ENCODE measurements around the gene RLF. TPM values are rescaled to one million over a fixed set of nuclear protein-coding genes. Genes with fewer than 3 reads are reported as not detected.

RLF gene
- total and polyA plus RNA-seq, 4 donors = 1.7 to 13.4 (median 6.3) TPM

GRCh38 chr1:40141878-40142535 is 19.2 kb upstream of the RLF start:
- Histone ChIP-seq H3K4me1 (ENCODE audit: control insufficient read depth in 4 of 4, insufficient read depth in 4 of 4, low read length in 3 of 4) (peaks cover 0 to 3% (median 0%) of the 10 kb centered on the region in 4 donors), H3K27ac (ENCODE audit: low read depth in 1 of 2, low read length in 2 of 2) (no peak overlapping the region), H3K36me3 (ENCODE audit: control insufficient read depth in 4 of 4, insufficient read depth in 3 of 4, low read depth in 1 of 4, low read length in 3 of 4) (no peaks in the 10 kb centered on the region), H3K27me3 (ENCODE audit: control insufficient read depth in 4 of 4, insufficient read depth in 4 of 4, low read length in 3 of 4) (peaks cover 0 to 4% (median 0%) of the 10 kb centered on the region in 4 donors), H3K9me3 (ENCODE audit: control insufficient read depth in 4 of 4, low read length in 3 of 4) (no peaks in the 10 kb centered on the region), H3K4me3 (ENCODE audit: low read depth in 1 of 3, low read length in 3 of 3) (no peak overlapping the region), H3K9ac (ENCODE audit: low read depth in 1 of 2, low read length in 2 of 2) (no peak overlapping the region)
- no peak for DNase-seq (ENCODE audit: low spot score)
- TF ChIP-seq HNF4A (conservative IDR thresholded peaks at IDR 0.05) (no peak), FOXA2 (IDR thresholded peaks at IDR 0.05) (no peak), EGR1 (IDR thresholded peaks at IDR 0.05; ENCODE audit: low read depth in 2 of 2) (no peak), JUND (IDR thresholded peaks at IDR 0.05) (no peak), ATF3 (IDR thresholded peaks at IDR 0.05) (no peak), REST (IDR thresholded peaks at IDR 0.05) (no peak), FOXA1 (IDR thresholded peaks at IDR 0.05) (no peak), YY1 (IDR thresholded peaks at IDR 0.05) (no peak), HNF4G (IDR thresholded peaks at IDR 0.05) (no peak), GABPA (IDR thresholded peaks at IDR 0.05 in 1 of 2, conservative IDR thresholded peaks at IDR 0.05 in 1 of 2) (no peak), NR2F2 (IDR thresholded peaks at IDR 0.05) (no peak), MAX (IDR thresholded peaks at IDR 0.05) (no peak), RAD21 (IDR thresholded peaks at IDR 0.05) (no peak), SP1 (IDR thresholded peaks at IDR 0.05) (no peak), CTCF (IDR thresholded peaks at IDR 0.05; ENCODE audit: low read depth, low read length, missing input control) (no peak), RXRA (IDR thresholded peaks at IDR 0.05) (no peak), TAF1 (conservative IDR thresholded peaks at IDR 0.05) (no peak), ZBTB33 (IDR thresholded peaks at IDR 0.05) (no peak)
- 61% methylated on average over 2 of the region's 2 CpGs for WGBS

Measured in liver (tissue), 9 donors.